A673 (cell line): ENCODE results near the gene SLC16A12. TPM values are rescaled to one million over a fixed set of nuclear protein-coding genes. Genes with fewer than 3 reads are reported as not detected.

ENCODE experiments used
- BruUV-seq: library from RNA; stranded (reverse); fragments of 400-500 nt; replicated peaks from 2 replicates; lab custom pipeline; 2021; lab: Mats Ljungman, UMichigan
- CTCF ChIA-PET: fragments of 300-600 bp; sonication (Branson Sonifier 250); formaldehyde crosslinking; loops from one replicate; lab custom pipeline; 2022; ENCODE audit warnings: antibody characterized with exemption; lab: Charles Lee
- POLR2A ChIA-PET: fragments of 300-600 bp; sonication (Branson Sonifier 250); formaldehyde crosslinking; loops from one replicate; lab custom pipeline; 2022; ENCODE audit warnings: antibody characterized with exemption; ENCODE audit not compliant: low non-redundant PET; lab: Charles Lee
- DNase-seq: peaks from one replicate; pipeline ENCODE4 v3.0.0-alpha.2; 2015; ENCODE audit warnings: low spot score
- H3K27ac ChIP-seq: fragments of 200-600 bp; sonication (generic); 2 replicates; pipeline ENCODE4 v1.5.1; 2016; ENCODE audit warnings: mixed run types, low read depth, mild to moderate bottlenecking, mixed read lengths, antibody characterized with exemption, low read length; ENCODE audit not compliant: poor library complexity, severe bottlenecking
- H3K27me3 ChIP-seq: fragments of 200-600 bp; sonication (generic); replicated peaks from 2 replicates; pipeline ENCODE4 v1.6.1; 2017; ENCODE audit warnings: mixed run types, low read depth, mild to moderate bottlenecking, mixed read lengths, antibody characterized with exemption, low read length; ENCODE audit not compliant: insufficient read depth, poor library complexity
- H3K36me3 ChIP-seq: fragments of 200-600 bp; sonication (generic); 2 replicates; pipeline ENCODE4 v1.6.1; 2016; ENCODE audit warnings: mixed run types, mild to moderate bottlenecking, mixed read lengths, antibody characterized with exemption, low read length; ENCODE audit not compliant: insufficient read depth, poor library complexity, severe bottlenecking
- H3K4me1 ChIP-seq: fragments of 200-600 bp; sonication (generic); 2 replicates; pipeline ENCODE4 v1.6.1; 2017; ENCODE audit warnings: mixed run types, mild to moderate bottlenecking, mixed read lengths, antibody characterized with exemption, low read length; ENCODE audit not compliant: insufficient read depth, poor library complexity, severe bottlenecking
- H3K4me3 ChIP-seq: fragments of 200-600 bp; sonication (generic); 2 replicates; pipeline ENCODE4 v1.5.1; 2016; ENCODE audit warnings: low read depth, mixed run types, mild to moderate bottlenecking, mixed read lengths, low read length; ENCODE audit not compliant: poor library complexity, severe bottlenecking
- H3K9me3 ChIP-seq: fragments of 200-600 bp; sonication (generic); 2 replicates; pipeline ENCODE4 v1.6.1; 2016; ENCODE audit warnings: mixed run types, low read depth, mild to moderate bottlenecking, mixed read lengths, antibody characterized with exemption, low read length; ENCODE audit not compliant: poor library complexity, severe bottlenecking
- CTCF ChIP-seq: fragments of 300-800, 200-600 bp; sonication (generic); conservative IDR thresholded peaks from 2 replicates; pipeline ENCODE4 v1.5.1; 2017; ENCODE audit warnings: low read depth, mild to moderate bottlenecking, antibody characterized with exemption, low read length, moderate library complexity, mixed read lengths
- EZH2 ChIP-seq: fragments of 200-600 bp; sonication (generic); IDR thresholded peaks from 2 replicates; pipeline ENCODE4 v1.6.1; 2017; ENCODE audit warnings: borderline replicate concordance, low read depth, mild to moderate bottlenecking, mixed read lengths, antibody characterized with exemption, low read length; ENCODE audit not compliant: poor library complexity, severe bottlenecking
- intact Hi-C: fragments of 100-400 bp; cut with micrococcal nuclease; formaldehyde crosslinking; loops from one replicate; pipeline ENCODE4 v1.10.0; 2022; ENCODE audit not compliant: unreplicated experiment
- total RNA-seq: library from RNA; stranded (reverse); gene quantifications from 2 replicates; pipeline ENCODE4 v1.2.3, GENCODE V29; 2021

The SLC16A12 gene
- total RNA-seq, 1 experiment from 2014 or later, result 0.54 TPM

GRCh38 chr10:89504691-89505090 lies 30.7 kb downstream of the SLC16A12 start:
- ChIA-PET POLR2A (no interaction called here), CTCF (no interaction called here)
- Histone ChIP-seq H3K27ac (no peak overlapping the region), H3K27me3 (no peaks in the 10 kb centered on the region), H3K4me1 (no peaks in the 10 kb centered on the region), H3K36me3 (no peaks in the 10 kb centered on the region), H3K4me3 (no peak overlapping the region), H3K9me3 (no peaks in the 10 kb centered on the region)
- intact Hi-C loops, result no loop called here
- no peak for DNase-seq
- BruUV-seq, result no TSS peak
- TF ChIP-seq EZH2, result no peak
- TF ChIP-seq CTCF, result no peak

- no peaks in the 10 kb centered on the region for H3K9me3 ChIP-seq
- no peaks in the 10 kb centered on the region for H3K27me3 ChIP-seq
- ChIA-PET POLR2A (no interaction called here), CTCF (no interaction called here)
- DNase-seq, result no peak
- no TSS peak for BruUV-seq
- no peaks in the 10 kb centered on the region for H3K4me1 ChIP-seq
- H3K36me3 ChIP-seq, result no peaks in the 10 kb centered on the region
- TF ChIP-seq EZH2 (no peak), CTCF (no peak)
- H3K4me3 ChIP-seq, result no peak overlapping the region
- H3K27ac ChIP-seq, result no peak overlapping the region
- intact Hi-C loops, result no loop called here
These were observed 31.6 kb downstream of the SLC16A12 start for GRCh38 chr10:89503652-89504370.

GRCh38 chr10:89503151-89503550 lies 32.2 kb downstream of the SLC16A12 start:
- no peaks in the 10 kb centered on the region for H3K9me3 ChIP-seq
- no peak for TF ChIP-seq CTCF
- TF ChIP-seq EZH2, result no peak
- no peak overlapping the region for H3K27ac ChIP-seq
- H3K36me3 ChIP-seq, result no peaks in the 10 kb centered on the region
- BruUV-seq, result no TSS peak
- intact Hi-C loops, result no loop called here
- H3K4me1 ChIP-seq, result no peaks in the 10 kb centered on the region
- no peaks in the 10 kb centered on the region for H3K27me3 ChIP-seq
- DNase-seq, result no peak
- ChIA-PET POLR2A (no interaction called here), CTCF (no interaction called here)
- H3K4me3 ChIP-seq, result no peak overlapping the region
